GM18519 (cell line): ENCODE results near the gene CAPN11.
"Not testable (repeated sequence)": the region's sequence is repeated elsewhere in the genome, so short reads cannot be mapped to it uniquely, and the experiment has no call there.

Experiments
- ATAC-seq: cut with Tn5 transposase; IDR thresholded peaks from one replicate; pipeline ENCODE4 v1.9.1; 2021; ENCODE audit warnings: mild to moderate bottlenecking, moderate library complexity; ENCODE audit not compliant: unreplicated experiment, low FRiP score

Gene CAPN11

DNA sequence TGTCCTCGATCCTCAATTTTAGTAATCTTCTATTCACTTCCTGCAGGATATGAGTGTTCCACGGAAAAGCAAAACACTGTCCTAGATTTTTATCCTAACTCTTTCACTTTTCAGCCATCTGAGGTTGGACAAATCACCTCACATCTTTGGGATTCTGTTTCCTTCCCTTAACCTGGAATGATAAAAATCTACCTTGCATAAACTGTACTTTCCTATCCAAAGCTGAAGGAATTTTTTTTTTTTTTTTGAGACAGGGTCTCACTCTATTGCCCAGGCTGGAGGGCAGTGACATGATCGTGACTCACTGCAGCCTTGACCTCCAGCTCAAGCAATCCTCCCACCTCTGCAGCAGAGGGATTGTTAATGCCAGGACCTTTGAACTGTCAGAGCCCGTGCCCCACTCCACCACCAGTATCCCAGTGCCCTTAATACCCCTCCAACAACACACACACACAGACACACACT lies 20.5 kb downstream of the CAPN11 start:
- no peak for ATAC-seq

DNA sequence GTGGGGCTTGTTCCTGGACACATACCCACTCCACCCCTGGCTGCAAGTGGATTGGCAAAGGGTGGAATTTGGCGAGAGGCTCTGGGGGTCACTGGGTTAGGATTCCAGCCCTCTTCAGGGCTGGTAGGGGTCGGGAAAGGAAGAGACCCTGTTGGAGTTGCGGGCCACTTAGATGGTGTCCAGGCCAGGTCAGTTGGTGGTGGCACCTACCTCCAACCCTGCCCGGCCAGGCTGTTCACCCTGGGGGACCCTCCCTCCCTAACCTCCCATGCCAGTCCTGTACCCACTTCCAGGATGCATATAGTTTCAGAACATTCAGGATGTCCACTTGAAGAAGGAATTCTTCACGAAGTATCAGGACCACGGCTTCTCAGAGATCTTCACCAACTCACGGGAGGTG lies 21.0 kb downstream of the CAPN11 start:
- no peak for ATAC-seq

DNA sequence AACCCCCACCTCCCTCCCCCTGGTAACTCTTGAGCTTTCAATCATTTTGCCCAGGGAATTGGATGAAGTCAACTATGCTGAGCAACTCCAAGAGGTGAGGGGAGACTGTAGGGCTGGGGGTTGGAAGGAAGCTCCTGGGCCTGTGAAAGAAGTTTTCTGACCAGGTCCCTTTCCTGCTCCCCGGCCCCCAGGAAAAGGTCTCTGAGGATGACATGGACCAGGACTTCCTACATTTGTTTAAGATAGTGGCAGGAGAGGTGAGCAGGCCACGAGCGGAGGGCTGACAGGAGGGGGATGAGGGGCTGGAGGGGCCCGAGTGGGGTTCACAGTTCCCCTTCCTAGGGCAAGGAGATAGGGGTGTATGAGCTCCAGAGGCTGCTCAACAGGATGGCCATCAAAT lies 21.8 kb downstream of the CAPN11 start:
- ATAC-seq: no peak

DNA sequence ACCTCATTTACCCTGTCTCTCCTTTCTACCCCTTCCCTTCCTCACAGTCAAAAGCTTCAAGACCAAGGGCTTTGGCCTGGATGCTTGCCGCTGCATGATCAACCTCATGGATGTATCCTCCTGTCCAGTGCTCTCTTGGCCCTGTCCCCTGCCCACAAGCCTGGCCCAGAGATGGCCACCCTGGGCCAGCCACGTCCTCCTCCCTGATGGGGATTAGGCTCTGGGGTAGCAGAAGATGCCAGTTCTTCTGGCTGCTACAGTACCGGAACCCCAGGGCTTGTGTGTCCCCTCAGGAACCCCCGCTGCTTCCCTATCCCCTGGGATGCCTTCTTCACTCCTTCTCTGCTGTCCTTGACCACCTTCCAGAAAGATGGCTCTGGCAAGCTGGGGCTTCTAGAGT lies 22.3 kb downstream of the CAPN11 start:
- ATAC-seq: no peak

DNA sequence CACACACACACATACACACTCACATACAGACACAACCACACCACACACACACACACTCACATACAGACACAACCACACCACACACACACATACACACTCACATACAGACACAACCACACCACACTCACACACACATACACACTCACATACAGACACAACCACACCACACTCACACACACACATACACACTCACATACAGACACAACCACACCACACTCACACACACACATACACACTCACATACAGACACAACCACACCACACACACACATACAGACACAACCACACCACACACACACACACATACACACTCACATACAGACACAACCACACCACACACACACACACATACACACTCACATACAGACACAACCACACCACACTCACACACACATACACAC lies 23.2 kb downstream of the CAPN11 start:
- ATAC-seq: not testable (repeated sequence)

DNA sequence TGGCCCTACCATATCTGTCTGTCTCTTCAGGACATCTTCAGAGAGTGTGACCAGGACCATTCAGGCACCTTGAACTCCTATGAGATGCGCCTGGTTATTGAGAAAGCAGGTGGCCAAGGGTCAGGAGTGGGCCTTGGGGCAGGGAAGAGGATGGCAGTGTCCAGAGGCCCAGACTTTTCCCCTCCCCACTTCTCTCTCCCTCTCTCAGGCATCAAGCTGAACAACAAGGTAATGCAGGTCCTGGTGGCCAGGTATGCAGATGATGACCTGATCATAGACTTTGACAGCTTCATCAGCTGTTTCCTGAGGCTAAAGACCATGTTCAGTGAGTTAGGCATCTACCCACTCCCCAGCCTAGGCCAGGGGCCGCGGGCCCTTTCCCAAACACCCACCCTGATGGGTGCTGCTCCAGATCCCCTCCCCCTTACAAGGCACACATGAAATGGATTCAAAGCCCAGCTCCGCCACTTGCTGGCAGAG lies 24.3 kb downstream of the CAPN11 start:
- no peak for ATAC-seq

DNA sequence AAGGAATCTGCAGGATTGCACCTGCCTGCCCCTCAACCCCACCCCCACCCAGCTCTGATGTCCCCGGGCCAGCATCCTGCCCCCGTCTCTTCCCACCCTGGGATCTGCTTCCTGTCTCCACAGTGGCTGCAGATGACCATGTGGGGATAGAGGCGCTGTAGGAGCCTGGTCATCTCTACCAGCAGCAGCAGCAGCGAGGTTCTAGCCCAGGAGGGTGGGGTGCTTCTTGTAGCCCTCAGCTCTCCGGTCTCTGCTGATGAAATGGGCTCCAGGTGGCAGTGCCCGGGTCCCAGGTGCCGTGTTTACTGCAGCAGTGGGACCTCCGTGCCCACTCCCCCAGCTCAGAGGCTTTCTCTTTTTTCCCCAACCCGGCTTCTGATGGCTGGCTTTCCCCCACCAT lies 25.2 kb downstream of the CAPN11 start:
- no peak for ATAC-seq

DNA sequence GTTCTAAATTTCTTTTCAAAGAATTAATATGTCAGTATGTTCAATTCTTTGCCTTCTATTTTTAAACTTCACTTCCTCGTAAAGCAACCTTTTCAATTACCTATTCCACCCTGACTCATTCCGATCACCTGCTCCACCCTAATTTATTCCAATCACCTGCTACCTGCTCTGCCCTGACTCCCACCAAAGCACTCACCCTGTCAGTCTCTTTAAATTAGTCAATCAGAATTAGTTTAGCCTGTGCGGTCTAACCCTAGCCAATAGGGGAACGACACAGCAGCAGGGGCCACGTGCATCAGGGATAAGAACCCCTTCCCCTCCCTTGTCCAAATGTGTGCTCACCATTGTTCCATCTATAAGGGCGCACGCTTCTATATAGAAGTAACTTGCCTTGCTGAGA lies 26.7 kb downstream of the CAPN11 start:
- ATAC-seq: not testable (repeated sequence)

DNA sequence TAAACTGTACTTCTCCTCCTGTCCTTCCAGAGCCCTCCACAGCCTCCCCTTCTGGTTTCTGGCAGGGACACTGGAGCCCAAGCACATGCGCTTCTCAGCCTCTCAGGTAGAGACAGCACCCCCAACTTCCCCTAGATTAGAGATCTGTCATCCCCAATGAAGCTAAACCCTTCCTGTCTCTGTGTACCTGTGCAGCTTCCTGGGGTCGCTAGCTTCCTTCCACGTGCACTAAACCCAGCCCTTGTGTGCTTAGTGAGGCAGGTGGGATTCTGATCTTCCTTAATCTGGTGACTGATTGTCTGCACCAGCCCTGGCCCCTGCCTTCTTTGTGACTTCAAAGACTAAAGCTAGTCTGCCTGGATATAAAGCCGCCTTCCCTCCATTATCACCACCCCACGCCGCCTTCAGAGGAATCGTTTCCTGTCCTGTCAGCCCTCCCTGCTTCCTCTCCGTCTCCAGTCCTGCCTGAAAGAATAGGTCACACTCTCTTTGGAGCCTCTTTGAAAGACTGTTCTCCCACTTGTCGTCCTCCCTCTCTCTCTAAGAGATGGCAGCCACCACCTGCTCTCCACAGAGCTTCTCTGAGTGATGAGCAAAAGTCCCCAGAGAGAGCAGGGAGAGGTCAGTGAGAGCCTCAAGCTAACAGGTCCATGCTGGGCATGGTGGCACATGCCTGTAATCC lies 27.5 kb downstream of the CAPN11 start:
- ATAC-seq: no peak

DNA sequence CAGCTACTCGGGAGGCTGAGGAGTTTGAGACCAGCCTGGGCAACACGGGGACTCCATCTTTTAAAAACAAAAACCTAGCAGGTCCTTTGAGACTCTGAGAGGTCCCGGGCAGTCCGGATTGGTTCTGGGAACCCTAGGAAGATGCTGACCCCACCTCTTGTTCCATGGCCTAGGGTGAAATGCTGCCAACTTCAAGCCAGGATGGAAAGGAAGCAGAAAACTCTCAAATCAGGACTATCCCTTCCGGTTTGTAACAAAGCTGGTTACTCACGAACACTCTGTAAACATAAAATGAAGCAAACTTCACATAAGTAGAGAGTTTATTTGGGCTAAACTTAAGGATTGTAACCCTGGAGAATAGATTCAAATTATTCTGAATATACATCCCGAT lies 28.0 kb downstream of the CAPN11 start:
- ATAC-seq: no peak

DNA sequence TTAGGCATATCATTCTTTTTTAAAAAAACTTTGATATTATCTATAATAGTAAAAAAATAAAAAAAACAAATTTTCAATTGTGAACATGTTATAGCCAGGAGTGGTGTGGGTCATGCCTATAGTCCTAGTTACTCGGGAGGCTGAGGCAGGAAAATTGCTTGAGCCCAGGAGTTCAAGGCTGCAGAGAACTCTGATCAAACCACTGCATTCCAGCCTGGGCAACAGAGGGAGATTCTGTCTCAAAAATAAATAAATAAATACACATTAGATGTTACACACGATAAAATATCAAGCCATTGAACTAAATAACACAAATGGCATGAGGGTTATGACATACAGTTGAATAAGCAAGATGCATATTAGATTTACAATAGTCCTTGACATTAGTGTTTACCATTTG lies 30.2 kb downstream of the CAPN11 start:
- no peak for ATAC-seq

DNA sequence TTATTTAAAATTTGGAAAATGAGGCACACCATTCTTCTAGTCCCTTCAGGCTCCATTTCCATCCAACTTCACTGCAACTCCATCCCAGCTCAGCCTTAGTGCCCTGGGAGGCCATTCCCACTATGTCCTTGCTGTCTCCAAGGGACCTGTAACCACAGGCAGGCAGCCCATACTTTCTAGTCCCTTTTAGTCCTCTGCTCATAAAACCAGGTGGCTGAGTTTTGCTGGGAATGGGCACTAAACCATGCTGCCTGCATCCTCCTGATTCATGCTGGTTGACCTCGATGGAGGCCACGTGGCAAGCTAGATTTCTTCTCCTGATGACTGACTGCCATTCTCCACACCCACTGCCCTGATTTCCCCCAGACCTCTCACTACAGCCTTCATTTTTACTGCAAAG lies 30.6 kb downstream of the CAPN11 start:
- ATAC-seq: no peak

DNA sequence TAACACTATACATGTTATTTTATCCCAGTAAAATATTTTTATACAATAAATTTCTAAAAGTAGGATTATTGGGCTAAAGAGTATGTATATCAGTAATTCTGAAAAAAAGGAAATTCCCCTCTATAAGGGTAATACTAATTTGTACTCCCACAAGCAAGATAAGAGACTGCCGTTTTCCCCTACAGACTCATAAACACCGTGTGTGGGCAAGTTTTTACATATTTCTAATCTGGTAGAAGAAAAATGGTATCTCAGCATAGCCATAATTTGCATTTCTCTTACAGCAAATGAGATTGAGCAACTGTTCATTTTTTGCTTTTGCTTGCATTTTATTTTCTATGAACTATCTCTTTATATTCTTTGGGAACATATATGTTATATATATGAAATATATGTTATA lies 32.1 kb downstream of the CAPN11 start:
- ATAC-seq: no peak

DNA sequence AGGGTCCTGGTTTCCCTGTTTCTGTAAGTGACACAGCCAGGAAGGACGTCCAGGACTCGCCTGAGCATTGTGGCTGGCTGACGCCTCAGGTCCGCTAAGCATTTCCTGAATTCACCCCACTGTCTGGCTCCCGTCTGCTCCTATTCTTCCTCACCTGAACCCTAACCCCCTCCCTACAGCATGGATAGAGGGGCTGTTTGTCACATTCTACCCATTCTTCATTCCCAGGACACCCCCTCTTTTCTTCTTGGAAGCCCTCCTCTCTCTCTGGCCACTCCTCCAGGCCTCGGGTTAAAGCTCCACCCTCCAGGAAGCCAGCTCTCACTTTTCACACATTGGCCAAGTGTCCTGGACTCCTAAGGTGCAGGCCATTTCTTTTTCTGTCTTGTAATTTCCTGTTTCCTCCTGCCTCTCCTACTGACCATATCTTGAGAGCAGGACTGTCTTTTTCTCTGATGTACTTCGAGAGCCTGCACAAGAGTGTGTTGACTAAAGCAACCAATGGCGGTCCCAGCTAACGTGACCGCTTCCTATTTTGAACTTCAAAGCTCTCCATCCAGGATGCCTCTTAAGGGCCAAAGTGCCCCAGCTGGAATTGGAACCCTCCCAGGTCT lies 33.9 kb downstream of the CAPN11 start:
- ATAC-seq: no peak

DNA sequence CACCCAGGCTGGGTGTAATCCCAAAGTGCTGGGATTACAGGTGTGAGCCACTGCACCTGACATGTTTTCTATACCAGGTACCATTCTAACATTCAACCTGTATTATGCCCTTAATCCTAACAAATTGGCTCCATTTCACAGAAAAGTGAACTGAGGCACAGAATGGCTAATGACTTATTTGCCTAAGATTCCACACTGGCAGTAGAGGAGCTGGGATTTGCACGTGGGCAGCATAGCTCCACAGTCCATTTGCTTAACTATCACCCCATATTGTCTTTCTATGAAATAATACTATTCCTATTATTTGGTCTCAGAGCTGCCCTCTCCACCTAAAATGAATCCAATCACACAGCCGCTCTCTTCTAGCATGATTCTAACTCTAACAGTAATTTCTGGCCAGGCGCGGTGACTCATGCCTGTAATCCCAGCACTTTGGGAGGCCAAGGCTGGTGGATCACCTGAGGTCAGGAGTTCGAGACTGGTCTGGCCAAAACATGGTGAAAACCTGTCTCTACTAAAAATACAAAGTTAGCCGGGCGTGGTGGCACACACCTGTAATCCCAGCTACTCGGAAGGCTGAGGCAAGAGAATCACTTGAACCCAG lies 34.8 kb downstream of the CAPN11 start:
- ATAC-seq: no peak

DNA sequence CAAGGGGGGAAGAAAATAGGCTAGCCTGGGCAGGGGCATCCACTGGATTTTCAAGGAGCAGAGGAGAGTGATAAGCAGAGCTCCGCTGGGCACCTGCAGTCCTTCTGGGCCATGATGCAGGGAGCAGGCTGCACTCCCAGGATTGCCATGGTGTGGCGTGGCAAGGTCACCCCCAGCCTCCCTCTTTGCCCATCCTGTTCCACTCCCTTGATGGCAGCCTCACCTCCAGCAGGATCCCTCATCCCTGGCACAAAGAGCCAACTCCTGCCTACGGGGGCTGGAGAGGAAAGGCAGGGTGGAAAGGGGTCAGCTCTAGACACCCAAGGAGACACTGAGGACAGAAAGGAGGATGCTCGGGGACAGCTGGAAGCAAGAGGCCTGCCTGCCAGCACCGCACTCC lies 35.7 kb downstream of the CAPN11 start:
- ATAC-seq: no peak

DNA sequence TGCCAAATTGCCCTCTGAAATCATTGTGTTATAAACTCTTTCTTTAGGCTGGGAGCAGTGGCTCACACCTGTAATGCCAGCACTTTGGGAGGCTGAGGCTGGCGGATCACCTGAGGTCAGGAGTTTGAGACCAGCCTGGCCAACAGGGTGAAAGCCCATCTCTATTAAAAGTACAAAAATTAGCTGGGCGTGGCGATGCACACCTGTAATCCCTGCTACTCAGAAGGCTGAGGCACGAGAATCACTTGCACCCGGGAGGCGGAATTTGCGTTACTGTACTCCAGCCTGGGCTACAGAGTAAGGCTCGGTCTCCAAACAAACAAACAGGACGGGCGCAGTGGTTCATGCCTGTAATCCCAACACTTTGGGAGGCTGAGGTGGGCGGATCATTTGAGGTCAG lies 37.7 kb downstream of the CAPN11 start:
- ATAC-seq: not testable (repeated sequence)

DNA sequence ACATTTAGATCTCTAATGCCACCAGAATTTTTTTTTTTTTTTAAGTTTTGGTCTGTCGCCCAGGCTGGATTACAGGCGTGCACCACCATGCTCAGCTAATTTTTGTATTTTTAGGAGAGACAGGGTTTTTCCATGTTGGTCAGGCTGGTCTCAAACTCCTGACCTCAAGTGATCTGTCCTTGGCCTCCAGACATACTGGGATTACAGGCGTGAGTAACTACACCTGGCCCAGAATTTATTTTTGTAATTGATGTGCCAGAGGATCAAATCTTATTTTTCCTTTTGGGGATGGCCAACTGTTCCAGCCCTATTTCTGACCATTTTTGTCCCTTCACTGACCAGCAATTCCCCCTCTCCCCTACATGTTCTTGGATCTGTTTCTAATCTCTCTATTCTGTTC lies 40.1 kb downstream of the CAPN11 start:
- no peak for ATAC-seq

DNA sequence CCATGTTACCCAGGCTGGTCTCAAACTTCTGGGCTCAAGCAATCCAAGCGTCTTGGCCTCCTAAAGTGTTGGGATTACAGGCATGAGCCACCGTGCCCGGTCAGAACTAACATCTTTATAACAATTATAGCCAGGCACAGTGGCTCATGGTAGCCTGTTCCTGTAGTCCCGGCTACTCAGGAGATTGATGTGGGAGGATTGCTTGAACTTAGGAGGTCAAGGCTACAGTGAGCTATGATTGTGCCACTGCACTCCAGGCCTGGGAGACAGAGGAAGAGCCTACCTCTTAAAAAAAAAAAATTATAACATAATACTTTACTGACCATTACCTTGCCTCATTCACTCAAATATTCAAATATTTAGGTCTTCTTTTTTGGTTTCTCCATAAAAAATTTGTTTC lies 41.3 kb downstream of the CAPN11 start:
- ATAC-seq: no peak

DNA sequence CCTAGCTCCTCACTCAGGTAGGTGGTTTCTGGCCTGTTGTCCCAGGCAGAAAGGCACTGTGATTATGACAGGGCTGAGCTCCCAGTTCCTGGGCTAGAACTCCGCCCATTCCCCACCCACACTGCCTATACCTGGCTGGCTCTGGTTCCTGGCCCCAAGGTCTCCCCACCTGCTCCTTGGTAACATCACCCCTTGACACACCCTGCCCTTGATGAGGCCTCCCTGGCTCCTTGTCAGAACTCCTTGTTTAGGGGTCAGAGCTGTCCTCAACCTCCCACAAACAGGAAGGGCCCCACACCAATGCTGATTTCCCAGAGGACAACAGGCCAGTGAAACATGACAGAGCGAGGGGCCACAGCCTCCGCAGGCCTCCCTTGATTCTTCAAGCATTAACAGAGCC lies 42.6 kb downstream of the CAPN11 start:
- no peak for ATAC-seq

DNA sequence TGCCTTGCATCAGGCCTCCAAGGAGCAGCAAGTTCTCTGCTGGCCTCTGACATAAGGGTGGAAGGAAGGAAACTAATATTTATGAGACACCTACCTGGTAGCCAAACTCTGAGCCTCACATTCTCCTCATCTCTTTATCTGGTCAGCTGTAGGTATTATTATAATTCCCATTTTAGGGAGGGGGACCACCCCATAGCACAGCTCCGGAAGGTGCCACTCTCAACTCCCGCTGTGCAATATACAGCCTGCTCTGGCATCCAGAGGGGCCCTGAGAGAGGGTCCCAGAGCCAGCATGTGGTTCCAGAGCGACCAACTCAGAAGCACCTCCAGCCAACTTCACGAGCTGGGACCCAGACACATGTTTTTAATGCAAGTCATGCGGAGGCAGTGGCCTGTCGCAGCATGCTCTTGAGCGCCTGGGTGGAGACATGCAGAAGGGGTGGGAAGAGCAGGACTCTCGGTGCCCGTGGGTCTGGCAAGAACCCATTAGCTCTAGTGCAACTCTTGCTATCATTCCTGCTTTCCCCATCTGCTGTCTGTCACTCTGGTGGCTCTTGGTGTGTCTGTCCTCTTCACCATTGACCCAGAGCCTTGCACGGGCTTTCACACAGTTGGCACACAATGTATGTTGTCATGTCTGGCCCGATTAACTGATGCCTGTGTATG lies 43.2 kb downstream of the CAPN11 start:
- no peak for ATAC-seq
